DMS79 (cell line): Measurements from ENCODE around the gene BCAS3.
"Not testable (repeated sequence)": the region's sequence is repeated elsewhere in the genome, so short reads cannot be mapped to it uniquely, and the experiment has no call there.

Source experiments
- DNase-seq: peaks from one replicate; lab custom pipeline; 2025; lab: John Stamatoyannopoulos, UW

BCAS3 gene

DNA sequence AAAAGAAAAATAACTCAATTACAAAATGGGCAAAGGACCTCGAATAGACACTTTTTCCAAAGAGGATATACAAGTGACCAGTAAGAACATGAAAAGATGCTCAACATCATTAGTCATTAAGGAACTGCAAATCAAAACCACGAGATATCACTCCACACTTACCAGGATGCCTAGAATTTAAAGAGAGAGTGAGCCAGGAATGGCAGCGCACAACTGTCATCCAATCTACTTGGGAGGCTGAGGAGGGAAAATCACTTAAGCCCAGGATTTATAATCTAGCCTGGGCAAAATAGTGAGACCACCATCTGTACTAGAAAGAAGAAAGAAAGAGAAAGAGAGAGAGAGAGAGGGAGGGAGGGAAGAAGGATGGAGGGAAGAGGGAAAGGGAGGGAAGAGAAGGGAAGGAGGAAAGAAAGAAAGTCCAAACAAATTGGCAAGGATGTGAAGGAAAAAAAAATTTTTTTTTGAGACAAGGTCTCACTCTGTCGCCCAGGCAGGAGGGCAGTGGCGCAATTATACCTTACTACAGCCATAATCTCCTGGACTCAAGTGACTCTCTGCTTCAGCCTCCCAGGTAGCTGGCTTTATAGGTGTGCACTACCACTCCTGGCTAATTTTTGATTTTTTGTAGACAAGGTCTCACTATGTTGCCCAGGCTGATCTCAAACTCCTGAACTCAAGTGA is 744.6 kb downstream of the BCAS3 start:
- DNase-seq, result no peak

DNA sequence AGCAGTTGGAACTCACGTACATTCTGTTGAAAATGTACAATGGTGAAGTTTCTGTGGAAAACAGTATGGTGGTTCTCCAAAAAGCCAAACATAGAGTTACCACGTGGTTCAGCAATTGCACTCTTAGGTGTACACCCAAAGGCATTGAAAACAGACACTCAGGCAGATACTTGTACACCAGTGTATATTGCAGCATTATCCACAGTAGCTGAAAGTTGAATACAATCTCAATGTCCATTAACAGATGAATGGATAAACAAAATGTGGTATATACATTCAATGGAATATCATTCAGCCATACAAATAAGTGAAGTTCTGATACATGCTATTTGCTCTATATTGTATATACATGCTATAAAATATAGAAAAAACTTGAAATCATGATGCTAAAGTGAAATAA is 745.2 kb downstream of the BCAS3 start:
- DNase-seq, result no peak

GRCh38 chr17:61423967-61424649 is 746.5 kb downstream of the BCAS3 start:
- peak; percentile 74 for DNase-seq

GRCh38 chr17:61425682-61426481 is 748.2 kb downstream of the BCAS3 start:
- no peak for DNase-seq

GRCh38 chr17:61426482-61427304 is 749.0 kb downstream of the BCAS3 start:
- DNase-seq, result no peak

DNA sequence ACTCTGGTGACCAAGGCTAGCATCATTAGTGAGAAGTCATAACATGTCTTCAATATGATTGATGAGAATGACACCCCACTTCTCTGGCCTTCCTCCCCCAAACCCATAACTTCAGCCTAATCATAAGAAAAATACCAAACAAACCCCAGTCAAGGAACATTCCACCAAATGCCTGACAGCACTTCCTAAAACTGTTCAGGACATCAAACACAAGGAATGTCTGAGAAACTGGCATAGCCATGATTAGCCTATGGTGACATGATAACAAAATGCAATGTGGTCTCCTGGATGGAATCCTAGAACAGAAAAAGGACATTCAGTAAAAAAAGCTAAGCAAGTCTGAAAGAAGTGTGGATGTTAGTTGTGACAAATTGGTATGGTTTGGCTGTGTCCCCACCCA is 749.9 kb downstream of the BCAS3 start:
- no peak for DNase-seq

DNA sequence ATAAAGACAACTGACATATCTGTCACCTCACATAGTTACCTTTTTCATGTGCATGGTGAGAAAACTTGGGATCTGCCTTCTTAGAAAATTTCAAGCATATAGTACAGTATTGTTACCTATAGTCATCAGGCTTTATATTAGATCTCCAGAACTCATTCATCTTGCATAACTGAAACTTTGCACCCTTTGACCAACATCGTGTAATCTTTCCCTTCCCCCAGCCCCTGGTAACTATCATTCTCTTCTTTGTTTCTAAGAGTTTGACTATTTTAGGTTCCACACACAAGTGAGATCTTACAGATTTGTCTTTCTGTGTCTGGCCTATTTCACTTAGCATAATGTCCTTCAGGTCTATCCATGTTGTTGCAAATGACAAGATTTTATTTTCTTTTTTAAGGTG is 751.6 kb downstream of the BCAS3 start:
- DNase-seq, result no peak

- DNase-seq, result not testable (repeated sequence)
These were observed 752.2 kb downstream of the BCAS3 start for GRCh38 chr17:61429831-61430230.

- no peak for DNase-seq
These were observed 754.1 kb downstream of the BCAS3 start for GRCh38 chr17:61431594-61432311.

- no peak for DNase-seq
These were observed 758.6 kb downstream of the BCAS3 start for GRCh38 chr17:61436273-61436672.

DNA sequence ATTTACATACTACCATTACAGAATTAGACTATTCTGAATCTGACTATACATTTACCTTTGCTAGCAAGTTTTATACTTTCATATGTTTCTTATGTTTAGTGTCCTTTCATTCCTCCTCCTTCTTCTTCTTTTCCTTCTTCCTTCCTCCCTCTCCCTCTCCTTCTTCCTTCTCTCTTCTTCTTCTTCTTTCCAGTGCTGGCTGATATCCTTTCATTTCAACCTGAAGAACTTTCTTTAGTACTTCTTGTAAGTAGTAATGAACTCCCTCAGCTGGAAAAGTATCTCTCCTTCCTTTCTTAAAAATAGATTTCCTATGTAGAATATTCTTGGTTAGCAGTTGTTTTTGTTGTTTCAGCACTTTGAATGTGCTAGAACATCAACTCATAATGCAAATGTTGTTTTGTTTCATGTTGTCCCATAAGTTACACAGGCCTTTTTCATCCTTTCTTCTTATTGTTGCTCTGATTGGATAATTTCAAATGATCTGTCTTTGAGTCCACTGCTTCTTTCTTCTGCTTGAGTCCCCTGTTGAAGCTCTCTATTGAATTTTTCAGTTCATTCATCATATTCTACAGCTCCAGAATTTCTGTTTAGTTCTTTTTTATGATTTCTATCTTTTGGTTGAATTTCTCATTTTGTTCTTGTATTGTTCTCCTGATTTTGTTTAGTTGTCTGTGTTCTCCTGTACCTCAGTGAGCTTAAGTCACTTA is 759.5 kb downstream of the BCAS3 start:
- no peak for DNase-seq

- no peak for DNase-seq
These were observed 763.0 kb downstream of the BCAS3 start for GRCh38 chr17:61440697-61441096.

DNA sequence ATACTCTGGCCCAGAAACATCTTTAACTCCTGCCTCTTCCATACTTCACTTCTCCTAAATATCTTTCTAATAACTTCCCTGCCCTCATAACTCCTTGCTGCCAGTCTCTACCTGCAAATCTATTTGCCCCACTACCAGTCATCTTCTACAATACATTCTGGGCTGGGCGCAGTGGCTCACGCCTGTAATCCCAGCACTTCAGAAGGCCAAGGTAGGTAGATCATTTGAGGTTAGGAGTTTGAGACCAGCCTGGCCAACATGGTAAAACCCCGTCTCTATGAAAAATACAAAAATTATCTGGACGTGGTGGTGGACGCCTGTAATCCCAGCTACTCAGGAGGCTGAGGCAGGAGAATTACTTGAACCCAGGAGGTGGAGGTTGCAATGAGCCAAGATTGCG is 763.9 kb downstream of the BCAS3 start:
- not testable (repeated sequence) for DNase-seq

DNA sequence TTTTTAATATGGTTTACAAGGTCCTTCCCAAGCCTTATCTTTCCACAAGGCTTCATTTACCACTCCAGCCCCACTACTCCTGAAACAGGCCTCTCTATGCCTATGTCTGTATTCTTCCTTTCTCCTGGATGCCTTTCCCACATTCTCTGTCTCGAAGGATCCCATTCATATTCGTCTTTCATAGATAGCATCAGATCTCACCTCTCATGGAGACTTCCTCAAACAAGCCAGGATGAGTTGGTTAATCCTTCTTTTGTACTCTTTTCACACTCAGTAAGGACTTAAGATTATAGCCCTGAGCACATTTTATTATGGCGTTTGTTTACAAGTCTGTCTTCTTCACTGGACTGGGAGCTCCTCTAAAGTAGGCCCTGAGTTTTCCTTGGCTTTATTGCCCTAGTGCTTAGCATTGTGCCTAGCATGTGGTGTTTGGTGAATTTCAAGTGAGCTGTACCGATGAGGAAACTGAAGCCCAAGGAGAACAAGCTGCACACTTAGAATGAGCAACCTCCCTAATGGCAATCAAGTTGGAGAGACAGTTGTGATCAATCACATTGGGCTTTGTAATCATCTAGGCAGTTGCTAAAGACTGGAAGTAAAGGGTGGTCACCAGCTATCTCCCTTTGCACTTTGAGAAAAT is 764.6 kb downstream of the BCAS3 start:
- no peak for DNase-seq
